AG04450 (cell line): ENCODE measurements around the gene CNTNAP5. TPM values are rescaled to one million over a fixed set of nuclear protein-coding genes. Genes with fewer than 3 reads are reported as not detected.

ENCODE experiments used
- CTCF ChIA-PET: fragments of 300-600, 350-600 bp; formaldehyde crosslinking; extraction: SDS; loops from one replicate; lab custom pipeline; 2022; ENCODE audit warnings: antibody characterized with exemption, inconsistent platforms; lab: Charles Lee
- POLR2A ChIA-PET: fragments of 350-600 bp; formaldehyde crosslinking; extraction: SDS; loops from one replicate; lab custom pipeline; 2021; ENCODE audit warnings: antibody characterized with exemption, inconsistent platforms; lab: Yijun Ruan, JAX
- DNase-seq: peaks from one replicate; pipeline ENCODE4 v3.0.0-alpha.2; 2011; ENCODE audit warnings: low read depth, low spot score
- H3K27ac ChIP-seq: one replicate; pipeline ENCODE4 v1.5.1; 2012; ENCODE audit warnings: low read depth, low read length, control low read depth
- H3K27me3 ChIP-seq: one replicate; pipeline ENCODE4 v1.6.0; 2012; ENCODE audit warnings: low read length; ENCODE audit not compliant: control insufficient read depth, insufficient read depth
- H3K4me3 ChIP-seq: 2 replicates; pipeline ENCODE4 v1.5.1; 2011; ENCODE audit warnings: mild to moderate bottlenecking, low read depth, low read length, control low read depth
- H3K9me3 ChIP-seq: 2 replicates; pipeline ENCODE4 v1.5.1; 2012; ENCODE audit warnings: low read length; ENCODE audit not compliant: control insufficient read depth, insufficient read depth
- CTCF ChIP-seq: IDR thresholded peaks from 2 replicates; pipeline ENCODE4 v1.5.1; 2011; ENCODE audit warnings: low read depth, low read length, control low read depth, inconsistent platforms
- polyA plus RNA-seq: library from polyadenylated mRNA; depleted of rRNA; stranded (reverse); fragments of >200 nt; gene quantifications from 2 replicates; pipeline ENCODE4 v1.2.3, GENCODE V29; 2011

Gene CNTNAP5
- polyA plus RNA-seq, 1 experiment = not detected

- CTCF ChIA-PET = no interaction called here
- Histone ChIP-seq H3K27ac (no peak overlapping the region), H3K9me3 (peaks cover 9% of the 10 kb centered on the region), H3K4me3 (no peak overlapping the region), H3K27me3 (no peaks in the 10 kb centered on the region)
- POLR2A ChIA-PET = no interaction called here
- no peak for TF ChIP-seq CTCF
- DNase-seq = no peak
Measured at GRCh38 chr2:124088616-124089015, 63.5 kb downstream of the CNTNAP5 start.

GRCh38 chr2:124091721-124092120, 66.6 kb downstream of the CNTNAP5 start:
- Histone ChIP-seq H3K4me3 (no peak overlapping the region), H3K27ac (no peak overlapping the region), H3K9me3 (peaks cover 2% of the 10 kb centered on the region; the same call in 1 of the 2 replicates), H3K27me3 (no peaks in the 10 kb centered on the region)
- ChIA-PET POLR2A (no interaction called here), CTCF (no interaction called here)
- no peak for DNase-seq
- TF ChIP-seq CTCF = no peak

GRCh38 chr2:124092651-124093050, 67.6 kb downstream of the CNTNAP5 start:
- ChIA-PET CTCF (no interaction called here), POLR2A (no interaction called here)
- H3K9me3 ChIP-seq = peaks cover 4% of the 10 kb centered on the region
- no peak for DNase-seq
- no peaks in the 10 kb centered on the region for H3K27me3 ChIP-seq
- H3K4me3 ChIP-seq = no peak overlapping the region
- no peak for TF ChIP-seq CTCF
- no peak overlapping the region for H3K27ac ChIP-seq

- H3K9me3 ChIP-seq = peaks cover 14% of the 10 kb centered on the region; the same call in 1 of the 2 replicates
- ChIA-PET POLR2A (no interaction called here), CTCF (no interaction called here)
- no peak overlapping the region for H3K27ac ChIP-seq
- DNase-seq = no peak
- H3K27me3 ChIP-seq = no peaks in the 10 kb centered on the region
- no peak for TF ChIP-seq CTCF
- H3K4me3 ChIP-seq = no peak overlapping the region
Measured at GRCh38 chr2:124104914-124105313, 79.8 kb downstream of the CNTNAP5 start.

- DNase-seq = no peak
- no peak overlapping the region for H3K4me3 ChIP-seq
- H3K27ac ChIP-seq = no peak overlapping the region
- ChIA-PET POLR2A (no interaction called here), CTCF (no interaction called here)
- H3K27me3 ChIP-seq = no peaks in the 10 kb centered on the region
- TF ChIP-seq CTCF = no peak
- H3K9me3 ChIP-seq = peaks cover 9% of the 10 kb centered on the region; the same call in 1 of the 2 replicates
Measured at GRCh38 chr2:124112206-124112605, 87.1 kb downstream of the CNTNAP5 start.
